Small intestine (tissue), 7 donors: ENCODE measurements around the gene OSBPL5. TPM values are rescaled to one million over a fixed set of nuclear protein-coding genes. Genes with fewer than 3 reads are reported as not detected.

Experiments
- DNase-seq, 2 donors: peaks; one replicate each; pipeline versions ENCODE4 v3.0.0 to v3.0.0-alpha.2; 2013
- FAIRE-seq: peaks from 2 replicates; lab custom pipeline; 2012; peaks lifted over from hg19 to GRCh38; lab: Jason Lieb, UNC
- H3K27ac ChIP-seq, 3 donors: one replicate each; pipeline ENCODE4 v1.5.1; 2013; ENCODE audit warnings: low read length in 2 of 3, mild to moderate bottlenecking in 2 of 3, control low read depth in 1 of 3, inconsistent platforms in 1 of 3, low read depth in 1 of 3, moderate library complexity in 1 of 3
- H3K27me3 ChIP-seq, 3 donors: one replicate each; pipeline ENCODE4 v1.6.1; 2013; ENCODE audit warnings: low read length in 3 of 3, inconsistent platforms in 1 of 3; ENCODE audit not compliant: control insufficient read depth in 3 of 3, insufficient read depth in 3 of 3
- H3K36me3 ChIP-seq, 3 donors: one replicate each; pipeline ENCODE4 v1.6.1; 2013; ENCODE audit warnings: low read length in 3 of 3, inconsistent platforms in 1 of 3, low read depth in 1 of 3, mild to moderate bottlenecking in 1 of 3, moderate library complexity in 1 of 3; ENCODE audit not compliant: control insufficient read depth in 3 of 3, insufficient read depth in 2 of 3
- H3K4me1 ChIP-seq, 3 donors: one replicate each; pipeline ENCODE4 v1.6.1; 2013; ENCODE audit warnings: low read length in 2 of 3, inconsistent platforms in 1 of 3, low read depth in 1 of 3, mild to moderate bottlenecking in 1 of 3, moderate library complexity in 1 of 3; ENCODE audit not compliant: control insufficient read depth in 3 of 3, insufficient read depth in 2 of 3
- H3K4me3 ChIP-seq, 3 donors: one replicate each; pipeline ENCODE4 v1.5.1; 2013; ENCODE audit warnings: low read length in 3 of 3, control low read depth in 1 of 3, inconsistent platforms in 1 of 3, low read depth in 1 of 3, mild to moderate bottlenecking in 1 of 3, moderate library complexity in 1 of 3
- H3K9me3 ChIP-seq, 2 donors: one replicate each; pipeline ENCODE4 v1.6.1; 2013; ENCODE audit warnings: low read depth in 1 of 2, low read length in 1 of 2; ENCODE audit not compliant: control insufficient read depth in 2 of 2, insufficient read depth in 1 of 2
- WGBS, 3 donors: extraction: QIAGEN DNeasy Blood & Tissue Kit; methylation state at CpG; one replicate each; pipeline ENCODE4 v1.1.7; 2013; 5-methylcytosine and 5-hydroxymethylcytosine counted together
- polyA plus RNA-seq, 4 donors: library from polyadenylated mRNA; stranded (reverse) in 3 of 4; unstranded in 1 of 4; fragments of 200-250 nt in 3 of 4; fragments of 120-200 nt in 1 of 4; gene quantifications; one replicate each; pipeline versions ENCODE4 v1.2.1 to v1.2.3, GENCODE V29; 2013
- donor health status: healthy with polysubstance abuse.
- donor health status: control.
- donor health status: control.
- donor health status: Bipolar disorder and iron deficiency.
- donor health status: healthy.

The OSBPL5 gene
- polyA plus RNA-seq, 4 donors: 1.6 to 16.3 (median 7.9) TPM

DNA sequence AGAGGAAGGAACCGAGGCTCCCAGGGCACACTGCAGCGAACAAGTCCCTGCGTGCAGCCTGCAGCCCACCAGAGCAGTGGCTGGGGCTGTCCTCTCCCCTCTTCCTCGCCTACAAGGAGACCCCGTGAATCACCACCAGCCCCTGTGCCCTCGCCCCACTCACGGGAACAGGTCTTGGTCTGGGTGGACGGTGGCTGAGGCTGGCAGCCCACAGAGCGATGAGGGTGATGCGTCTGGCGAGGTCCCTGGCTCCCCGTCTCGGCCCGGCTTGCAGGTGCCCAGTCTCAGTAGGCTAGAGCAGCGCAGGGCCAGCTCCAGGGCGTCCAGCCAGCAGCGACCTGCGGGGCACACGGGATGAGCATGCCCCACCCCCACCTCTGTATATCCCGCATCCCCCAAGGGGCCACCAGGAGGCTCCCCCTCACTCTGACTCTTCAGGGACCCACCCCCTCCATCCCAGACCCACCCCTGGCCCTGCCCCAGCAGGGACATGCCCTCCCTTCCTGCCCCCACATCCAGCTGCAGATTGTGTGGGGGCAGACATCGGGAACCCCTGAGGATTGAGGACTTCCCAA, 57.4 kb downstream of the OSBPL5 start:
- WGBS, 3 donors: 82 to 87% (median 86%) methylated on average over 17 to 21 of the region's 21 CpGs
- no peak for FAIRE-seq

DNA sequence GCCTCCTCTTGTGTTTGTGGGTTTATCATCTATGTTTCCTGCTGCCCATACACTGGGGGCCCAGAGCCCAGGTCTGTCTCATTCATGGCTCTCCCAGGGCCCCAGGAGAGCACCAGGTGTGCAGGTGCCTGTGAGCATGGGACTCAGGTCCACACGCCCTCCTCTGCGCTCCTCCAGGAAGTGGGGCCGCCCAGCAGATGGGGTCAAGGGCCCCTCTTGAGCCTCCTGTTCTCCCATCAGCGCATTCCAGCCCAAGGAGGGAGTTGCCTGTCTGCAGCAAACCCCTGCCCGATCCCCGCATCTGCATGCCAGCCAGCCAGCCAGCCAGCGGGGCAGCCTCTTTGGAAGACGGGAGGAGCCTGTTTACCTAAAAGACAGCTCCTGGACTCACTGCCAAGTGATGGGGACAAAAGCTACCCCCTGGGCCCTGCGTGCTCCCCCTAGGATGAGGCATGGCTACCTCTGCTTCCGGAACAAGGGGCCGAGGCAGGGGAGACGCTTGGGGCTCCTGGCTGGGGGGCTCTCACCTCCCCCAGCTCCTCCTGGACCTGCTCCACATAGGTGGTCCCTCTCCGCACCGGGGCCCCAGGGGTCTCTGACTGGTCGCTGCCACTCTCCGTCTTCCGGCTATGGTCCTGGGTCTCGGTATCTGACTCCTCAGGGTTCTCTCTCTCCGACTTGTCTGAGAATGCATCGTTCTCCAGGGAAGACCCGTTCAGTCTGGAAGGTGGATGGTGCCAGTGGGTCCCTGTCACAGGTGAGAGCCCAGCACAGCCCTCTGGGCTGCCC, 58.2 kb downstream of the OSBPL5 start:
- peak in 1 of 2 donors; percentile 29 for DNase-seq
- FAIRE-seq: no peak
- peaks cover 0 to 66% (median 0%) of the 10 kb centered on the region in 3 donors for H3K36me3 ChIP-seq
- no peaks in the 10 kb centered on the region for H3K27me3 ChIP-seq
- H3K27ac ChIP-seq: no peak overlapping the region
- 86 to 89% (median 88%) methylated on average over 21 of the region's 21 CpGs for WGBS, 3 donors
- no peaks in the 10 kb centered on the region for H3K4me1 ChIP-seq
- H3K4me3 ChIP-seq: no peak overlapping the region
- H3K9me3 ChIP-seq: no peaks in the 10 kb centered on the region

More for the DNA sequence above, 57.4 kb downstream of the OSBPL5 start:
- Histone ChIP-seq H3K4me1 (no peaks in the 10 kb centered on the region), H3K36me3 (peaks cover 0 to 59% (median 0%) of the 10 kb centered on the region in 3 donors), H3K4me3 (no peak overlapping the region), H3K27ac (no peak overlapping the region), H3K9me3 (no peaks in the 10 kb centered on the region), H3K27me3 (no peaks in the 10 kb centered on the region)
- DNase-seq: no peak

DNA sequence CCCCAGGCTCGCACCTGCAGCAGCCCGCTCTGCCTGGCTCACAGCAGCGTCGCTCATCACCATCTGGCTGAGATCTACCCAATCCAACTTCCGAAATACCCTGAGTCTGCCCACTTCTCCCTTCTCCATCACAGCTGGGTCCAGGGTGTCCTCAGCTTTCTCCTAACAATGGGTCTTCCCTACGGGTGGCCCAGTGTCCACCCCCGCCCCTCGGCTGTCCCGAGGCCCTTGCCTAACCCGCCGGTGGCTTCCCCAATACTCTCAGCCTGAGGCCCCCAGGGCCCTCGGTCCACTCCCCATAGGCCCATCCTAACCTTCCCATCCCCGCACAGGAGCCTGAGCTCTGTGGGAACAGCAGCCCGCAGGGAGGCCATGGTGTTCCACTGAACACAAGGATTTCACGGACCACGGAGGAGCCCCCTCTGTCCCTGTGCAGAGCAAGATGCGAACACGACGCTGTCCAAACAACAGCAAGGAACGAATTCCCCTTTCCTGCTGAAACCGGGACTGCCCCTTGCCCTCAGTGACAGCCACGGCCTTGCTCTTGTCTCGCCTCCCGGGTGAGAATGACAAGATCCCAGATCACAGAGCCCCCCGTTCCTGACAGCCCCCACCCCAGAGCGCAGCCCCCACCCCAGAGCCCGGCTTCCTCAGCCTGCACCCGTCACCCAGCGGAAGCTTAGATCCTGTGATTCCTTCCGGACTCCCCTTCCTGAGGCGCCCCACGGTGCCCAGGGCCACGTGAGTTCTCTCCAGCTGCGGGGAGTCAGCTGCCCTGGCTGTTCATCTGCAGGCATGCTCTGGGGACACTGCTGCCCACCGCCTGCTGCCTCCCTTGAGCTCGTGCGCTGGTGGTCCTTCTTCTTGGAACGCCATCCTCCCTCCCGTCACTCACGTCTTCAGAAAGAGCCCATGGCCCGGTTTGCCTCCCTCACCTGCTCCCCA, 59.0 kb downstream of the OSBPL5 start:
- 89 to 91% (median 90%) methylated on average over 41 of the region's 41 CpGs for WGBS, 3 donors
- peaks cover 0 to 73% (median 0%) of the 10 kb centered on the region in 3 donors for H3K36me3 ChIP-seq
- H3K27ac ChIP-seq: no peak overlapping the region
- no peak for DNase-seq
- no peak for FAIRE-seq
- no peaks in the 10 kb centered on the region for H3K4me1 ChIP-seq
- no peaks in the 10 kb centered on the region for H3K9me3 ChIP-seq
- H3K4me3 ChIP-seq: no peak overlapping the region
- no peaks in the 10 kb centered on the region for H3K27me3 ChIP-seq

DNA sequence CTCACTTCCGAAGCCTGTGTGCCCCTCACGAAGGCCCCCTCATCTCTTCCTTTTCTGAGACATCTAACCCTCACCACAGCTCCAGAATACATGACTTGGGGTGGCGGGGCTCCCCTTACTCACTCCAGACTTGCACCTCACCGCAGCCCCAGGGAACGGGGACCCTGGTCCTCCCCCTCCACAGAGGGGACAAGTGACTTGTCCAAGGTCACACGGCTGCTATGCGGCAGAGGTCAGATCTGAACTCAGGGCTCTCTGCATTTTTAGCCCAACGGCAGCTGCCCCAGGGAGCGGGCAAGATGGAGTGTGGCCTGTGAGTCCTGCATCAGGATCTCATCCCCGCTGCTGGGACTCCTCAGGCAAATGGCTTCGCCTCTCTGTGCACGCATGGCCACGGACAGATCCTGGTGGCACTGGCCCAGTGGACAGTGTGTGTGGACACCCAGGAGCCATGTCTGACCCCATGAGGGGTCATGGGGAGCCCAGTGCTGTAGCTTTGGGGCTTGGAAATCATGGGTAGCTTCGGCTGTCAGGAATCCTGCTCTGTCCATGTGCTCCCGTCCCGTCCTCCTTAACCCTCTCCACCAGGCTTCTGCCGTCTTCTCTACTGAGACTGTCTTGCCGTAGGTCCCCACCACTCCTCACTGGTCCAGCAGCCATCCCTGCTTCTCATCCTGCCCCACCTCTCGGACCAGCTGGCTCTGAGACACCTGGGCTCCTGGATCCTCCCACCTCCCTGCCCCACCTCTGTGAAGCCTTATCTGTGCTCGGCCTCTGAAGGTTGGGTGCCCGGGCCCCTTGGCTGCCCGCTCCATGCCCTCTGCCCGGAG, 59.9 kb downstream of the OSBPL5 start:
- Histone ChIP-seq H3K9me3 (no peaks in the 10 kb centered on the region), H3K27ac (no peak overlapping the region), H3K4me3 (no peak overlapping the region), H3K36me3 (peaks cover 0 to 77% (median 0%) of the 10 kb centered on the region in 3 donors), H3K27me3 (no peaks in the 10 kb centered on the region), H3K4me1 (no peaks in the 10 kb centered on the region)
- DNase-seq (no peak), FAIRE-seq (no peak)
- WGBS, 3 donors: 85 to 88% (median 88%) methylated on average over 21 to 23 of the region's 23 CpGs

DNA sequence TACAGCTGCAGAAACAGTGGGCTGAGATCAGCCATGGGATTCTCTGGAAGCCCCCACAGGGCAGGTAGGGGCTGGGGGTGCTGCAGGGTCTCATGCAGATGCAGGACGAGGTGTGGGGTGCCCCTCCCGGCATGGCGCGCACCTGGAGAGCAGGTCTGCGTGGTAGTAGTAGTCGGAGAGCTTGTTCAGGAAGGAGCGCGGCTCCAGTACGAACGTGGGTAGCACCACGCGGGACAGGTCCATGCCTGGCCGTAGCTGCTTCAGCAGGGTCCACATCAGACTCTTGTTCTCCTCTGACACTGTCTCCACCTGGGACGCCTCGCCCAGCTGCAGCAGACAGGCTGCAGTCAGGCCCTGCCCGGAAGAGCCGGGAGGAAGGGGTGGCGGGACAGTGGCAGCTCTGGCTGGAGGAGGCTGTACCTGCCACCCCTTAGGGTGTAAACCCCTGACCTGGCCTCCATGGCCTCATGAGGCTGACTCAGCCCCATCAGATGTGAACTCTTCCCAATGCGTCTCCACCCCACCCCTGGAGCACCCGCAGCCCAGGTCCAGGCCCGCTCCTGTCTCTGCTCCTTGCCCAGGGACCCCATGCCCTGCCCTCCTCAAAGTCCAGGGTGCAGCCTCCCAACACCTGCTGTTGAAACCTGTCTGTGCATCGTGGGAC, 60.9 kb downstream of the OSBPL5 start:
- FAIRE-seq (no peak), DNase-seq (no peak)
- Histone ChIP-seq H3K4me3 (no peak overlapping the region), H3K9me3 (no peaks in the 10 kb centered on the region), H3K27ac (no peak overlapping the region), H3K4me1 (no peaks in the 10 kb centered on the region), H3K36me3 (peaks cover 0 to 74% (median 0%) of the 10 kb centered on the region in 3 donors), H3K27me3 (no peaks in the 10 kb centered on the region)
- WGBS, 3 donors: 85 to 91% (median 88%) methylated on average over 22 of the region's 22 CpGs

DNA sequence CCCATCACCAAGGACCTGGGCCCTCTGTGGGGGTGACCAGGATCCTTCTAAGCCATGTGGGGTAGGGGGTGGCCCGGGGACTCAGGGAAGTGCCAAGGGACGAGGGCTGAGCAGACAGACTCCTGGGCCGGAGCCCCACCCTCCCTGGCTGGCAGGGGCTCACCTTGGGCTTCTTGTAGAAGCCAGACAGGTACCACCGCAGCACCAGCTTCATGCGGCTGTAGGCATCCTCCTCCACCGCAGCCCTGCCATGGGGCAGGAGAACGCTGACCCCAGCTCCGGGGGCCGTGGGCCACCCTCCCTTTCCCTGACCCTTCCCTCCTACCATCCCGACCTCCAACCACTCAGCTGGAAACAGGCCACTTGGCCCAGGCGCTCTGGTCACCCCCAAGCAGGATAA, 62.0 kb downstream of the OSBPL5 start:
- H3K27me3 ChIP-seq: no peaks in the 10 kb centered on the region
- no peak for FAIRE-seq
- no peak for DNase-seq

DNA sequence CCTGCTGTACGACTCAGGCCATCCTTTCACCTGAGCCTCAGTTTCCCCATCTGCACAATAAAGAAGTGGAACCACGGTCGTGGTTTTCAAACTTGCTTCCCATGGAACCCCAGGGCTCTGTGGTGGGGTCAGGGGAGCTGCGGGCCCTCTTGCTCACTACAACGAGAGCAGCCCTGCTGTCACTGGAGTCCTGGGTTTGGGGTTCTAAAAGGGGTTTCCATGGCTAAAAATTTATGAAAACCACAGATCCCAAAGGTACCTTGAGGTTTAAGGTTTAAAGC, 62.5 kb downstream of the OSBPL5 start:
- Histone ChIP-seq H3K27me3 (no peaks in the 10 kb centered on the region), H3K9me3 (no peaks in the 10 kb centered on the region), H3K4me1 (no peaks in the 10 kb centered on the region), H3K36me3 (peaks cover 0 to 66% (median 0%) of the 10 kb centered on the region in 3 donors), H3K27ac (no peak overlapping the region), H3K4me3 (no peak overlapping the region)
- FAIRE-seq (no peak), DNase-seq (no peak)
- 88 to 91% (median 90%) methylated on average over 5 of the region's 5 CpGs for WGBS, 3 donors

More for the DNA sequence above, 62.0 kb downstream of the OSBPL5 start:
- Histone ChIP-seq H3K4me1 (no peaks in the 10 kb centered on the region), H3K9me3 (no peaks in the 10 kb centered on the region), H3K27ac (no peak overlapping the region), H3K36me3 (peaks cover 0 to 70% (median 0%) of the 10 kb centered on the region in 3 donors), H3K4me3 (no peak overlapping the region)
- WGBS, 3 donors: 82 to 90% (median 83%) methylated on average over 10 to 11 of the region's 11 CpGs
